GM13976 (cell line): ENCODE results near the gene PROM2.

Experiments
- DNase-seq: peaks from one replicate; pipeline ENCODE4 v3.0.0; 2012; ENCODE audit warnings: low spot score
- in situ Hi-C: fragments of 300-500 bp; cut with MboI; formaldehyde crosslinking; loops from one replicate; pipeline ENCODE4 v1.12.0; 2022; ENCODE audit warnings: low sequenced_read_pairs, mixed read lengths, inconsistent platforms; ENCODE audit not compliant: unreplicated experiment
- TF ChIP-seq, protein P1 (sequence below): IDR thresholded peaks from 2 replicates; pipeline ENCODE4 v1.5.1; 2012; ENCODE audit warnings: borderline replicate concordance, mild to moderate bottlenecking; ENCODE audit not compliant: insufficient read depth; ENCODE audit errors: extremely low read depth, missing control alignments, control extremely low read depth

The PROM2 gene

GRCh38 chr2:95294579-95295250, 20.5 kb downstream of the PROM2 start:
- TF ChIP-seq, protein P1, sequence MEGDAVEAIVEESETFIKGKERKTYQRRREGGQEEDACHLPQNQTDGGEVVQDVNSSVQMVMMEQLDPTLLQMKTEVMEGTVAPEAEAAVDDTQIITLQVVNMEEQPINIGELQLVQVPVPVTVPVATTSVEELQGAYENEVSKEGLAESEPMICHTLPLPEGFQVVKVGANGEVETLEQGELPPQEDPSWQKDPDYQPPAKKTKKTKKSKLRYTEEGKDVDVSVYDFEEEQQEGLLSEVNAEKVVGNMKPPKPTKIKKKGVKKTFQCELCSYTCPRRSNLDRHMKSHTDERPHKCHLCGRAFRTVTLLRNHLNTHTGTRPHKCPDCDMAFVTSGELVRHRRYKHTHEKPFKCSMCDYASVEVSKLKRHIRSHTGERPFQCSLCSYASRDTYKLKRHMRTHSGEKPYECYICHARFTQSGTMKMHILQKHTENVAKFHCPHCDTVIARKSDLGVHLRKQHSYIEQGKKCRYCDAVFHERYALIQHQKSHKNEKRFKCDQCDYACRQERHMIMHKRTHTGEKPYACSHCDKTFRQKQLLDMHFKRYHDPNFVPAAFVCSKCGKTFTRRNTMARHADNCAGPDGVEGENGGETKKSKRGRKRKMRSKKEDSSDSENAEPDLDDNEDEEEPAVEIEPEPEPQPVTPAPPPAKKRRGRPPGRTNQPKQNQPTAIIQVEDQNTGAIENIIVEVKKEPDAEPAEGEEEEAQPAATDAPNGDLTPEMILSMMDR = no peak
- in situ Hi-C loops = no loop called here
- no peak for DNase-seq

DNA sequence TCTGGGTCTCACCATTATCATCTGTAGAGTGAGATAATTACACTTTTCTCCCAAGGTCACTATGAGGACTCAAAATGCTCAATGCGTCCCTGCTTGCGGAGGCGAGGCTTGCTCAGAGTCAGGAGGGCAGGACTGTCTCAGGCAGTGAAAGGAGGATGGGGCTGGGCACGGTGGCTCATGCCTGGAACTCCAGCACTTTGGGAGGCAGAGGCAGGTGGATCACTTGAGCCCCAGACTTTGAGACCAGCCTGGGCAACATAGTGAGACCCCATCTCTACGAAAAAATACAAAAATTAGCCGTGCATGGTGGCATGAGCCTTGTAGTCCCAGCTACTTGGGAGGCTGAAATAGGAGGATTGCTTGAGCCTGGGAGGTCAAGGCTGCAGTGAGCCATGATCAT, 21.1 kb downstream of the PROM2 start:
- in situ Hi-C loops = no loop called here
- TF ChIP-seq, protein P1 = no peak
- DNase-seq = no peak

DNA sequence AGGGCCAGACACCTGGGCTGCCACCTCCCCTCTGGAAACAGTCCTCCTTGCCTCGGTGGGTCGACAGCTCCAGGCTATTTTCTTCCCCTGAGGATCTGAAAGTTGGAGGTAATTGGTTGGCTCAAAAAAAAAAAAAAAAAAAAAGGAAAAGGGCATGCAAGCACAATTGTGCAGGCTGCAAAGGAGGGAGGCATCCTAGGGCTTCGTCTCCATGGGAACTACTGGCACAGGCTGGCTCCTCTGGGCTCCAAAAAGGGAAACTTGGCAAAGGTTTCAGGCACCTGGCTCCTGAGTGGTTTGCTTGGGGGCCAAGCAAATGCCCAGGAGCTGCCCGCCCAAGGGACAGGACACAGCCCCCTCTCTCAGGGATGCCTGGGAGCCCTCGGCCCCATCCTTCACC, 21.8 kb downstream of the PROM2 start:
- TF ChIP-seq, protein P1 = no peak
- in situ Hi-C loops = no loop called here
- DNase-seq = no peak

GRCh38 chr2:95296880-95297487, 22.7 kb downstream of the PROM2 start, which contains the start of gene KCNIP3:
Gene KCNIP3, plus strand, starts transcription at chr2:95297347. Its CDS starts 92 bp downstream, at chr2:95297439.
- TF ChIP-seq, protein P1 = no peak
- DNase-seq = no peak
- in situ Hi-C loops = no loop called here

- TF ChIP-seq, protein P1 = no peak
- in situ Hi-C loops = no loop called here
These were observed 23.6 kb downstream of the PROM2 start for GRCh38 chr2:95297639-95298395.

DNA sequence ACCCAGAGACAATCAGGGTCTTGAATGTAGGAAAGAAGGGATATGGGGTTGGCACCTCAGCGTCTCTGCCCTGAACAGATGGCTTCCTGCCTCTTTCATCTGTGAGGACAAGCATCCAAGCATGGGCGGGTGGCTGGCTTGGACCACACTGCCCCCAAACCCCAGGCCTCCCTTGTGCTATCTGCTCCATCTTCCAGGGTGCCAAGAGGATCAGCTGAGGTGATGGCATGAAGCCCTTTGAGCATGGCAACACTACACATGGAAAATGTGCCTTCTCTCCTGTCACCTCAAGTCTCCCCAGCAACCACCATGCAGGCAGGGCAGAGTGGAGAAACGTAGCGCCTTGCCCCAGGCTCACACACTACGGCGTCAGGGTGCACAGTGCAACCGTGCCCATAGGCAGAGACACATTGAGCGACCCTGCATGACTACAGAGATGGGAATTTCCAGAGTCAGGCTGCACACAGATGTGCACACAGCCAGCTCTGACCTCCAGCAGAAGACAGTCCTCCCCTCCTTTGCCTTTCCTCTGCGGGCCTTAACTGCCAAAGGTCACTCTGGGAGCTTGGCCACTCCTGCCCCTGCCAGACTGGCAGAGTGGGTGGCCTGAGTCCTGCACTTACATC, 24.4 kb downstream of the PROM2 start:
- no peak for DNase-seq
- TF ChIP-seq, protein P1 = no peak
- in situ Hi-C loops = no loop called here

More at GRCh38 chr2:95297639-95298395, 23.6 kb downstream of the PROM2 start:
- DNase-seq = no peak
